ENCODE results near the gene TRAF6.

DNA sequence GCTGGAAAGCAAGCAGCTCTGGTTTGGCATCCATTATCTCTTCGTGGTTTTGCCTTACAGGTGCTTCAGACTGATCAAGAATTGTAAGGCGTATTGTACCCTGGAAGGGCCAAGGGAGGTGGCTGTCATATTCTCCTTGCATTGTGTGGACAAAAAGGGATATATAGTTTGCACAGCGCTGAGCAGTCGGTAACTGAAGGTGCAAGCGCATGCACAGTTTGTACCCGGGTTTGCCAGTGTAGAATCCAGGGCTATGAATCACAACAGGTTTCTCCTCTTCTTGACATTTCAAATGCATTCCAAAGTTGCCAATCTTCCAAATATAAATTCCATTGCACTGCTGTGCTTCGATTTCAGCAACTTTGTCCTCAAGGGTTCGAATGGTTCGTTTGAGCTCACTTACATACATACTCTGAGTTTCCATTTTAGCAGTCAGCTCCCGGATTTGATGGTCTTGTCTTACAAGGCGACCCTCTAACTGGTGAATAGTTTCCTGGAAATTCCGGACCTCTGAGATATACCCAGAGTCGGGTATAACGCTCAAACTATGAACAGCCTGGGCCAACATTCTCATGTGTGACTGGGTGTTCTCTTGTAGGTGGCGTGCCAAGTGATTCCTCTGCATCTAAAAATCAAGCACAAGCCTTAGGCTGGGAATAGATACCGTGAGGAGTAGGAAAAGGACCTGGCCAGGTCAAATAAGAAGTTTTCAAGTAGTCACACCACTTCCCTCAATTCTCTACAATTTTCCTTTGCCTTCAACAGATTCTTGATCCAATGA lies 19.9 kb downstream of the TRAF6 start:
- TF ChIP-seq, protein P1, sequence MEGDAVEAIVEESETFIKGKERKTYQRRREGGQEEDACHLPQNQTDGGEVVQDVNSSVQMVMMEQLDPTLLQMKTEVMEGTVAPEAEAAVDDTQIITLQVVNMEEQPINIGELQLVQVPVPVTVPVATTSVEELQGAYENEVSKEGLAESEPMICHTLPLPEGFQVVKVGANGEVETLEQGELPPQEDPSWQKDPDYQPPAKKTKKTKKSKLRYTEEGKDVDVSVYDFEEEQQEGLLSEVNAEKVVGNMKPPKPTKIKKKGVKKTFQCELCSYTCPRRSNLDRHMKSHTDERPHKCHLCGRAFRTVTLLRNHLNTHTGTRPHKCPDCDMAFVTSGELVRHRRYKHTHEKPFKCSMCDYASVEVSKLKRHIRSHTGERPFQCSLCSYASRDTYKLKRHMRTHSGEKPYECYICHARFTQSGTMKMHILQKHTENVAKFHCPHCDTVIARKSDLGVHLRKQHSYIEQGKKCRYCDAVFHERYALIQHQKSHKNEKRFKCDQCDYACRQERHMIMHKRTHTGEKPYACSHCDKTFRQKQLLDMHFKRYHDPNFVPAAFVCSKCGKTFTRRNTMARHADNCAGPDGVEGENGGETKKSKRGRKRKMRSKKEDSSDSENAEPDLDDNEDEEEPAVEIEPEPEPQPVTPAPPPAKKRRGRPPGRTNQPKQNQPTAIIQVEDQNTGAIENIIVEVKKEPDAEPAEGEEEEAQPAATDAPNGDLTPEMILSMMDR (IDR thresholded peaks at IDR 0.05): no peak
- no peak for TF ChIP-seq POLR2A (IDR thresholded peaks at IDR 0.05)
